ENCODE data around the gene CKAP2L.

Gene CKAP2L, protein sequence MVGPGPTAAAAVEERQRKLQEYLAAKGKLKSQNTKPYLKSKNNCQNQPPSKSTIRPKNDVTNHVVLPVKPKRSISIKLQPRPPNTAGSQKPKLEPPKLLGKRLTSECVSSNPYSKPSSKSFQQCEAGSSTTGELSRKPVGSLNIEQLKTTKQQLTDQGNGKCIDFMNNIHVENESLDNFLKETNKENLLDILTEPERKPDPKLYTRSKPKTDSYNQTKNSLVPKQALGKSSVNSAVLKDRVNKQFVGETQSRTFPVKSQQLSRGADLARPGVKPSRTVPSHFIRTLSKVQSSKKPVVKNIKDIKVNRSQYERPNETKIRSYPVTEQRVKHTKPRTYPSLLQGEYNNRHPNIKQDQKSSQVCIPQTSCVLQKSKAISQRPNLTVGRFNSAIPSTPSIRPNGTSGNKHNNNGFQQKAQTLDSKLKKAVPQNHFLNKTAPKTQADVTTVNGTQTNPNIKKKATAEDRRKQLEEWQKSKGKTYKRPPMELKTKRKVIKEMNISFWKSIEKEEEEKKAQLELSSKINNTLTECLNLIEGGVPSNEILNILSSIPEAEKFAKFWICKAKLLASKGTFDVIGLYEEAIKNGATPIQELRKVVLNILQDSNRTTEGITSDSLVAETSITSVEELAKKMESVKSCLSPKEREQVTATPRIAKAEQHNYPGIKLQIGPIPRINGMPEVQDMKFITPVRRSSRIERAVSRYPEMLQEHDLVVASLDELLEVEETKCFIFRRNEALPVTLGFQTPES
- total RNA-seq = 6.6 to 28.0 (median 15.4) reads per million in 18 experiments

DNA sequence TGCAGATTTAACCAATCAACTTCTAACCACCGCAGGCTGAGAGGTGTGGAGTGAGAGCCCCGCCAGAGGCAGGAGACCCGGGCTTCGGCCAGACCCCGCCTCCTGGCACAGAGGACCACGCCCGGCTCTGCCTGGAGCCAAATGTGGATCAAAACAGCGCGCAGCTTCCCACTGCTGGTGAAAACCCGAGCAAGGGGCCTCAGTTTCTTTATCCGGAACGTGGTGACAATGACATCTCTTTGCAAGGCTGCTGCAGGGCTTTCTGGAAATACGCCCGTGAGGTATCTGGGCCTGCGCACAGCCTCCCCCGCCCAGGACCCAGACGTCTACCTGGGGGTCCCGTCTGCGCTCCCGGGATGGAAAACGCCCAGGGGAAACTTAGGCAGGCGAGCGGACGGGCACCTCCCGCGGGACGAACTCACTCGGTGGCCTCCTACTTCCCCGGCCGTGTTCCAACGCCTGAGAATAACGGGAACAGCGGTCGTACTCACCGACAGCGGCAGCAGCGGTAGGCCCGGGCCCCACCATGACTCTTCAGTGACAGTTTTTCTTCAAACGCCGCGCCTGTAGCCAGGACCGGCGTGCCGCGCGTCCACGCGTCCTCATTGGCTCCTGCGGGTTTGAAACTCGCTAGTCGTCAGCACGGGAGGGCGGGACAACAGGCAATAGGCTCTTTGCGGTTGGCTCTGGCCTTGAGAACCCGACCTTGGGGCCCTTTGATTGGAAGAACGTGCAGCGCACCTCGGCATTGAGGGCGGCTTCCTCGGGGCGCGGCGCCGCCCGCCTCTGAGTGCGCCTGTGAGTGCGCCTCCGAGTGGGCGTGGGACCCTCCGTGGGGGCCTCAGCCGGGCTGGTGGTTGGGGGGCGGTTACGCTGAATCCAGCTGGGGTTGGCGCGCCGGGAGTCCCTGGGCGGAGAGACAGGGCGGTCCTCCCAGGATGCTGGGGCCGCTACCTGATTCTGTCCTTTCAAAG, at the start of gene CKAP2L:
CKAP2L (minus strand) TSS at position 539 of the 974 bp plus-strand sequence; CDS start at position 528, 11 bp downstream.
- DNase-seq = peak; percentile 97 to 98

DNA sequence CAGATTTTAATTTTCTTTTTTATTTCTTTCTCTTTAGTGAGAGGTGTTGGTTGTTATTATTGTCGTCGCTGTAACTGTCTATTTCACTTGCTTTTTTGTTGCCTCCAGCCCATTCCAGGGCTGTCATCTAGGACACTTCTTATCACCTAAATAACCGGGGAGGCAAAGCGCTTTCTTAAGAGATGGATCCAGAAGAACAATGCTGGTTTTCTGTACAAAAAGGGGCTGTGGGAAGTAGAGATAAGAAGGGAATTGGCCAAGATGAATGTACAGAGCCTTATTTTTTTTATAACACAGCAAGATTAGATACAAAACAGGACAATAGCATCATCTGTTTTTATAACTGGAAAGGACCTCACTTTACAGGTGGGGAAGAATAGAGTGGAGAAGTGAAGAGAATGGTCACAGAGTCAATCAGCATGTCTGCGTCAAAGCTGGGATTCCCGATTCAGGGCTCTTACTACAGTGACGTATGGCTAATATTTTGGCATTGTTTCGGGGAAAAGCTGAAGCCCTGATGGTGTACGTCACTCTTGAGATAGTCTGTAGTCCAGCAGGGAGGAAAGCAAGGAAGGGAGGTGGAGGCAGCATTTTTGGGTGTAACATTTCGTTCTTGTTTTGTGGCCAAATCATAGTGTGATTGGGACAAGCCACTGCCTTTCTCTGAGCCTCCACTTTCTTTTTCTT, 49.0 kb upstream of the CKAP2L start:
- no peak for DNase-seq

DNA sequence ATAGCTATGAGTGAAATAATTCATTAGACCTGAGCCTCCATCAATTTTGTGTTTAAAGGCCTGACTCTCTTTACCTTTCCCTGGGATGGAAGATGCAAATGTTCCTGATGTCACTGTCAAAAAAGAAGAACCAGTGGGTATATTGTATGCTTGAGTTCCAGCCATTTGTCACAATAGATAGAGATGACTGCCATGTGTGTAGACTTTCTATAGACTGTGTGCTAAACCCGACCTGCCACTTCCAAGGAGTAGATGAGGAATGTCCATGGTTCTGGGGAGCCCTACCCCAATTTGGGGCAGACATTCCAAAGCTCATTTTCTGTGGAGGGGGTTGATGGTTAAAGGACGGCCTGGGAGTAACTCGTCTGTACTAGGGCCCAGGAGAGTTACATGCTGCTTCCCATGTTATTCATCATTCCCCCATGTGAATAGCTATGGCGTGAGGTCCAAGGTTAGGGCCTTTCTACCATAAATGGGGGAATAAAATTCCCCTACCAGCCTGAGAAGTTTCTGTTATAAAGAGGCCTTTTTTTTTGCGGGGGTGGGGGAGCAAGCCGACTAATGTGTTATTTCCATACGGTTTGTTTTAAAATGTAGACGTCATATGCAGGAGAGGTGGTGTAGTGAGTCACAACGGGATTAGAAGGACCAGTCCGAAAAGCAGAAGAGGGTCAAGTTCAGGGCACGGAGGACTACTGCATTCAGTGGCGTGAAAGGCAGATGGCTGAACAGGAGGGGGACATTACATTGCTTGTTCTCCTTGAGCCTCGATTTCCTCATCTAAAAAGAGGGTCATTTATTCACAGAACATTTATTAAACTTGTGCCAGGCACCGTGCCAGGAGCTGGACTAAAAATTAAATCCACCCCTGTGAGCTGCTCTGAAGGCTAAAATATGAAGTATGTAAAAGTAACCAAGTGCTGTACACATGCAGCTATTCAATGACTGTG, 48.2 kb upstream of the CKAP2L start:
- peak; percentile 20 to 57 for DNase-seq

DNA sequence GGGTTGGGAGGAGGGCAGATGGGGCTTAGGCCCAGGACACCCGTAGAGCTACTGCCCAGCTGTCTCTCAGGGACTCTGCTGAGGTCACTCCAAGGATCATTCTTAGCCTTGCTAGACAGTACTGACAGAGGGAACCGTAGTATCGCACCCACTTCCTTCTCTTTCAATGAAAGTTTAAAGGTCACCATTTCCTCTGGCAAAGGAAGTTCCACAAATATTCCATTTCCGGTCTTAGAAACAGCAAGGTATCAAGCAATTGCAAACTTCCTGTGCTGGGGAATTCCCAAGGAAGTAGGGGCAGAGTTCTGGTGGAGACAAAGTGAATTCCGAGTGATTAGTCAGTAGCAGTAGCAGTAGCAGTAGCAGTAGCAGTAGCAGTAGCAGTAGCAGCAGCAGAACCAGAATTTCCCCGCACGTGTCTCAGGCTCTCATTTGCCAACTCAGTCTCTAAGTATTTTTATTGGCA, 47.5 kb upstream of the CKAP2L start:
- DNase-seq = peak; percentile 59 to 67

DNA sequence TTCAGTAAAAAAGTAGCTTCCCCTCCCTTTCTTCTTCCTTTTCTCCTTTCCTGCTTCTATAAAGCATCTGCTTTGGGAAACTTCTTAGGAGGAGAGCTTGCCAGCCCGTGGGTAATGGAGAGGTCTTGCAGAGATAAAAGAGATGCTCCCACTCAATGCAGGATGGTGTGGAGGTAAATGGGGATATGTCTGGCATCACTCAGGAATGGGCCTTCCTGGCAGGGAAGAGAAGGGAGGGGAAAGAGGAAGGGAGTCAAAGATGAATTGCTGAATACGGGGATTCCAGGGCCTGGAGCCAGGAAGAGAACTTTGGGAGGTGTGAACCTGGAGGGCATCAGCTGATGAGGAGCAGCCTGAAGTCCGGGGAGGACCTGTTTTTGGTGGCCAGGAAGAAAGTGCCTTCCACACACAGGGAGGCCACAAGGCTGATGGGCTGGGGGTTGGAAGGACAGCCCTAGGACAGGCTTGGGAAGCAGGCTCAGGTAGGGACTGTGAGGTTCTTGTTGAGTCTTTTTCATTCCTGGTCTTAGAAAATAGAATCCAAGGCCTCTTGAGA, 46.9 kb upstream of the CKAP2L start:
- no peak for DNase-seq

DNA sequence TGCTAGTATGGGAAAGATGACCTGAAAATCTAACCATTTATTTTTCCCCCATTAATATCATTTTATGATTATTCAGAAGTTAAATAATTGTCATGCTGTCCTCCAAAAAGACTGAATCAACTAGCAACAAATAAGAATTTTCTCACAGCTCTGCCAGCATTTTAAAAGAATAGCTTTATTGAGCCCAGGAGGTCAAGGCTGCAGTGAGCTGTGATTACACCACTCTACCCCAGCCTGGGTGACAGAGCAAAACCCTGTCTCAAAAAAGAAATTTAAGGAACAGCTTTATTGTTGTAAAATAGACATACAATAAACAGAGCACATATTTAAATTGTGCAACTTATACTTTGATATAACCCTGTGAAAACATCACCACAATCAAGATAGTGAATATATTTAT, 44.7 kb upstream of the CKAP2L start:
- DNase-seq = peak in 1 of 2 donors; percentile 29

DNA sequence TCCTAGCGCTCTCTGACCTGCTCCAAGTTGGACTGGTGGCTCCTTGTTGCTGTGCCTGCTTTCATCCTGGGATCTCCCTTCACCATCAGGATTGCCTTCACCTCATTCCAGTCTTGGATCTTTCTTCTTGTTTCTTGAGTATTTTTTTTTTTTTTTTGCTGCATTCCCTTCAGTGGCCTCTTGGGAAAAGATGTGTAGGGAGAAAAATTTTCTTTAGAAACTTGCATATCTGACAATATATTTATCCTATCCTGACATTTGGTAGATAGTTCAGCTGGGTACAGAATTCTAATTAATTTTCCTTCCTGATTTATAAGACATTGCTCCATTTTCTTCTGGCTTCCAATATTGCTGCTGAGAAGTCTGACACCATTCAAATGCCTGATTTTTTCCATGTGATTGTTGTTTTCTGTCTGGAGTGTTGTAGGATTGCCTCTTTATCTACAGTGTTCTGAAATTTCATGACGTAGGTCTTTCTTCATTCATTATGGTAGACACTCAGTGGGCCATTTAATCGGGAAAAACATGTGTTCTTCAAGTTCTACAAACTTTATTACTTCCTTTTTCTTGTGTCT, 42.9 kb upstream of the CKAP2L start:
- no peak for DNase-seq

DNA sequence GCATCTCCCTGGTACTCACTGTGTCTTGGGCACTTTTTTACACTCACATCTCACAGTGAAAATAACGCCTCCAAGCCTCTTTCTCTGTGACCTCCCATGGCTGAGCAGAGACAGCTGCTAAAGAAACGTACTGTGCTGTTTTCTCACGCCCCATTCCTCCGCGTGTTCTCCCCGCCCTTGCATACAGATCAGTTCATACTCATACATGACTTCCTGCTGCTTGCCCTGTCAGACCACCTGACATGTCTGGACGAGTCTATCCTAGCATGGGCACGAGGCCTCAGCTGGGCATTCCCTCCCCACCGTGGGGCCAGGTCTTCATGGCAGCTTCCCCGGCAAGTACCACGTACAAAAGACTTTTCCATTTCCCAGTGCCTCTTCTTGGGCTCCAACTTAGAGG, 41.1 kb upstream of the CKAP2L start:
- no peak for DNase-seq

DNA sequence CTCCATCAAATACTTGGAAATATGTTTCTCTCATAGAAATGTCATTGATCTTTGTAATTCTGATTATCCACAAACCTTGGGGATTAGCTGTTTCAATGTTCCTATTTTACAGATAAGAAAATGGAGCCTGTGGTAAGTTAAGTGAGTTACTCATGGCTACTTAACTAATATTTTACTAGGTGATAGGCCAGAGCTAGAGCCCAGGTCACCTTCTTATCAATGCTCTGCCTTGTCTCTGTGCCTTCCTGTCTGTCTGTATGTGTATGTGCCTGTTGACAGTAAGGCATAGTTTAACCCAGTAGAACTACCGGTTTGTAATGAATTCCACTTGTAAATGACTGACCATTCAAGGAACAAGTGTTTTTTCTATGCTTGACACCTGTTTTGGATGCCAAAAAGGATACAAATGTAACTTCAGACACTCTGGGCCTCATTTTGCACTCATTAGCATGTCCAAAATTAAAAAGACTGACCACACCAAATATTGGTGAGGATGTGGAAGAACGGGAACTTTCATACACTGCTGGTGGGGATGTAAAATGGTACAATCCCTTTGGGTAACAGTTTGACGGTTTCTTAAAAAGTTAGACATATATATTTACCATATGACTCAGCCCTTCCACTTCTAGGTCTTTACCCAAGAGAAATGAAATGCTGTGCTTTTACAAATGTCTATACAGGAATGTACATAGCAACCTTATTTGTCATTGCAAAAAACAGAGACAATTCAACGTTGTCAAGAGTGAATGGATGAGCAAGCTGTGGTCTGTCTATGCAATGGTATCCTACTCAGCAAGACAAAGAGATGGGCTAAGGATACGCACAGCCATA, 39.5 kb upstream of the CKAP2L start:
- no peak for DNase-seq

DNA sequence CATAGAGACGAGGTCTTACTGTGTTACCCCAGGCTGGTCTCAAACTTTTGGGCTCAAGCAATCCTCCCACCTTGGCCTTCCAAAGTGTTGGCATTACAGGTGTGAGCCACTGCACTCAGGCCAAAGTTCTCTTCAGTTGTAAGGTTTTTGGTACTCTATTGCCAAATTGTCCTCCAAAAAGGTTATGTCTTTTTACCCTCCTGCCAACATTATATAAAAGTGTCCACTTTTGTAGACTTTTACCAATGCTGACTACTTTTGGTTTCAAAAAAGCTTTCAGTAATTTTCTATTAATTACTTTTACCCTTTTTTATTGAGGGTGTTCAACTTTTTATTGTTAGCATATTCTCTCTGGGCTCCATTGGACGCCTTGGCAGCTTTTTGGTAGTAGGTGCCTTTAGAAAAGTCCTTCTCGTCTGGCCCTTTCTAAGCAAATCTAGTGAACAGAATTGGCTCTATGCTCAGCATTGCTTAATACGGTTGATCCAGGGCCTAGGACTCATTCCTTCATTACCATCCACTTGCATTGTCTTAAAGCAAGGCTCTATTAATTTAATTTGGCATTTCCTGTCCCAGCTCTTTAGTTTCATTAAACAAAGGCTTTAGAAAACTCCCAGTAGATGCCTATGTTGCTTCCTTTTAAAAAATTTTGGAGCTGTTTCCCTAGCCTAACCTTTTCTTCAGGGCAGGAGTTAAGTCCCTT, 36.6 kb upstream of the CKAP2L start:
- no peak for DNase-seq

DNA sequence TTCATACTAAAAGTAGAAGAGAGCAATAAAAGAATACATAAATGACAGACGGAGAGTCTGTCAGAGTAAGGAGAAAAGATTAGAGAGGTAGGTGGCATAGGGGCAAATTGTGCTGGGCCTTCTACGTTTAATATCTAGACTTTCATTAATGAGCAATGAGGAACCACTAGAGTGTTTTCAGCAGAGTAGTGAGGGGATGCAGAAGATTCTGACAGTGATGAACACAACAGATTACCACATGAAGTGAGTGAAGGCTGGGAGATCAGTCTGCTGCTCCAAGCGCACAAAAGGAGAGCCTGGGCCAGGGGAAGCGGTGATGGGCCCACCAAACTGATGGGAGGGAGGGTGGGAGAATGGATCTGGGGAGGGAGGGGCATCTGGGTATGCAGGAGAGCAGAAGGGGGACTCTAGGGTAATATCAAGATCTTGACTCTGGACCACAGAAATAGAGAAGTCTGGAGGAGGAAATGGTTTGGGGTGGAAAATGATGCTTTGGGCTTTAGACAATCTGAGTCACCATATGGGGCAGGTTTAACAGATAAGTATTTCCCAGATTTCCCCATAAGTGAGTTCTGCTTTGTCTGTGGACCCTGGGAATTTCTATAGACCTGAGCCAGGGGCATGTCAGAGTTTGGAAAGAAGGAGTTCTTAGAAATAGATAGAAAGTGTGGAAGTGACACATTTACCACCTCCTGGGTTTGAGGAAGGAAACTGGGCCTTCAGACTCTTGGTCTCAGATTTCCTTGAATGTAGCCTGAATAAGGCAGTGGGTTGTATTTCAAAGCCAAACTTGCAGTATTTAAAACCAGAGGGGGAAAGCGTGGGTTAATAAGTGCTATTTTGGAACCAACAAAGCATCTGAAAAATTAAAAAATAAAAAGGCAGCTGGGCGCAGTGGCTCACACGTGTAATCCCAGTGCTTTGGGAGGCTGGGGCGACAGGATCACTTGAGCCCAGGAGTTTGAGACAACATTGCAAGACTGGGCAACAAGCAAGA, 34.9 kb upstream of the CKAP2L start:
- peak; percentile 66 to 70 for DNase-seq

DNA sequence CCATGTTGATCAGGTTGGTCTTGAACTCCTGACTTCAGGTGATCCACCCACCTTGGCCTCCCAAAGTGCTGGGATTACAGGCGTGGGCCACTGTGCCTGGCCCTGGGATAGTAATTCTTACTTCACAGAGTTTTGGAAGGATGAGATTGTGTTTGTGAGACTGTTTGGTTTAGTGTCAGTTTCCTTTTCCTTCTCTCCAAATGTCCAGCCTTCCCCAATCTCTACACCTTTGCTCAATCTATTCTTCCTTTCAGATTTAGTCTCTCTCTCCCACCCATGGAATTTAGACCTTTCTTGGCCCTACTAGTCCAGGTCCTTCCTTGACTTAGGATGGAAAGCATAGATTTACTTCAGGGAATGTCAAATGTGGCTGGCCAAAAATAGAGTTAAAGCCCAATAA, 32.1 kb upstream of the CKAP2L start:
- DNase-seq = no peak

DNA sequence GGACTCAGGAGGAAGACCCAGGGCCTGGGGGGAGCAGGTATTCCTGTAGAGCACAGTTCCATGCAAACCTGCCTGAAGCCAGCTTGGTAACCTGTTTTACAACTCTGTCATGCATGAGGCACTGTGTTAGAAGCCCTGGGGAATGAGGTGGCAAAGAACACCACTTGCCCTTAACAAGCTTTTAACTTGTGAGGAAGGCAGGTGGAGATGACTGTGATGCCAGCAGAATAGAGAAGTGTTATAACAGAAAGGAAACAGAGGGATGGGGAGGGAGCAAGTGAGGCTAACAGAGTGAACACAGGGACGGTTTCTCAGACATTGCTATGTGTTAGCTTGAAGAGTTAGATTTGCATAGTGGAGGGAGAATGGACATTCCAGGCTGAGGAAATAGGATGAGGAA, 31.4 kb upstream of the CKAP2L start:
- peak; percentile 20 to 24 for DNase-seq

DNA sequence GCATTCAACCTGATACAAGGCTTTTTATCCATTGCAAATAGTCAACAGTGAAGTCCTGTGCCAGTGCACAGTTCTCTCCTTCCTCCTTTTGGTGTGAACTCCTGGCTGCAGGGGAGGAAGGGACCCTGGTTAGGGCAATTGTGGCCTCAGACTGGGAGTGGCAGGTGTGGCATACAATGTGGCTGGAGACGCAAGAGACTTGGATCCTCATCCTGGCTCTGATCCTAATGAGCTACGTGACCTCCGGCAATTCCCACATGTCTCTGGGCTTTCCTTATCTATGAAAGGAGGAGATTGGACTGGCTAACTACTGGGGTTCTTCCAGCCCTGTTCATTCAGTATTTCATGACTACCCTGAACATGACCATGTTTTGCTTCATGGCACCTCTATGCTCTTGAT, 30.4 kb upstream of the CKAP2L start:
- no peak for DNase-seq

DNA sequence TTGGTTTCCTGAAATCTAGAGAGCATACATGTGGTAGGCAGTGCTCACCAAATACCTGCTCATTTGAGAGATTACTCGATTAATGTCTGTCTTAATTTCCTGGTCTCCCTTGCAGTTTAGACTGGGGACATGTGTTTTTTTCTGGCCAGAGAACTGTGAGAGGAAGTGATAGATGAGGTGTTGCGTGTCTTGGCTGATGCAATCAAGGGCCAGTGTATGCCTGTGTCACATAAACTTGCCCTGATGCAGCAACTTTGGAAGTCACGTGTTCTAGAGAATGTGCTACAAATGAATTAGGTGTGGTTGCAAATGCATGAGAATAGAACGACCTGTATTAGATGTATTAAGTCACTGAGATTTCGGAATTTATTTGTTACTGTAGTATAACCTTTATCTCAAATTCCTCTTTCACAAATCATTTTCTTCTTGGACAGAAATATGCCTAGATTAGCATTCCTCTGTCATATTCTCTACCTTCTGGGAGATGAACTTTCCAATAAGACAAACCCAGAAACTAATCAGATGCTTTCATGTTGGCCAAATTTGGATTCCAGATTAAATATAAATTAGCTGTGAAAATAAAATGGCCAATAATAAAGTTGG, 29.8 kb upstream of the CKAP2L start:
- DNase-seq = peak; percentile 93 to 94

DNA sequence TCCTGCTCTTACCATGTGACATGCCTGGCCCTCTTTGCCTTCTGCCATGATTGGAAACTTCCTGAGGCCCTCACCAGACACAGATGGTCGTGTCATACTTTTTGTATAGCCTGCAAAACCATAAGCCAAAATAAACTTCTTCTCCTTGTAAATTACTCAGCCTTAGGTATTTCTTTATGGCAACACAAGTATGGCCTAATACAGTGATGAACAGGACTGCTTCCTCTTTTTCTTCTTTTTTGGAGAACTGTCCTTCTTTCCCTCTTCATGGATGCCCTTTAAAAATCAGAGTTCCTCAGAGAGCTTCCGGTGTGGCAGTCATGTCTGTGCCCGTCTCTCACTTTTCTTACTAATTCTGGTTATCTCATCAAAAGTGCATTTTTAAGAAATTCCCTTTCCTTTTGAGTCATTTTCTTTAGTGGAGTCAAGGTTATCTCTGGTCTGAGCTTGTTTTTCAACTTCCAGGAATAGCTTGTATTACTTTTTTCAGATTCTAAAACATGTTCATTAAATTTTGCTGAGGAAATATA, 29.1 kb upstream of the CKAP2L start:
- peak; percentile 76 to 92 for DNase-seq
